COR-L47 (cell line): ENCODE data around the gene SETBP1.

Experiments
- DNase-seq: peaks from one replicate; lab custom pipeline; 2025; lab: John Stamatoyannopoulos, UW

The SETBP1 gene

GRCh38 chr18:44679056-44679913 is 1.4 kb upstream of the SETBP1 start:
- DNase-seq = peak; percentile 94

DNA sequence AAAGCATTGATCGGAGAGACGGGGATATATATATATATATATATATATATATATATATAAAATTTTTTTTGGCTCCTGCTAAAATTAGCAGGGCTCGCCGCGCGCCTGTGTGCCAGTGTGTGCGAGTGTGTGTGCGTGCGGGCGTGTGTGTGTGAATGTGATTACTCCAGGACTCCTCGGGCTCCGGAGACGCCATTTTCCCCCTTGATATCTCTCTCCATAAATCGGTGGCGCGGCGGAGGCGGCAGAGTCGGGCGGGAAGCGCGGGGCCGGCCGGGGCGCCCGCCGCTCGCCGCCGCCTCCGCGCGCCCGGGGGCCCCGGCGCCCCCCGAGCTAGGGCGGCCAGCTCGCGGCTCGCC is 795 bp upstream of the SETBP1 start:
- peak; percentile 78 for DNase-seq

- peak; percentile 35 for DNase-seq
These were observed 635 bp downstream of the SETBP1 start for GRCh38 chr18:44681076-44681970.

- no peak for DNase-seq
These were observed 1.6 kb downstream of the SETBP1 start for GRCh38 chr18:44682201-44682870.

GRCh38 chr18:44682871-44683221 is 2.2 kb downstream of the SETBP1 start:
- peak; percentile 63 for DNase-seq

DNA sequence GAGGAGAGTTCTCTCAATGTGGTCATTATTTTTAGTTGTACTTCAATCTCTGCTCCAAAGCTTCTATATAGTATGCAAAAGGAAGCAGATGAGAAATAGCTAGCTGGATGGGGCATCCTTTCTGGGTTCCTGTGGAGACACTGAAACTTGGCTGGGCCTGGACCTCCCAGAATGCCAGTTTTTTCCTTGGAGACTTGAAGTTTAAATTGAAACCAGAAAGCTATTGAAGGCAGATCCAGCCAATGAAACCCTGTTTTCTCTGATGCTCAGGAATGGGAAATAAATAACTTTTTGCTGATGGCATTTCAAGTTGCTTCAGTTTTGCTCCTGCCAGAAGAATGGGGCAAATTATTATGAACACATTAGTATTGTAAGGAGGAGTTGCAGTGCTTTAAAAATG is 2.9 kb downstream of the SETBP1 start:
- no peak for DNase-seq

DNA sequence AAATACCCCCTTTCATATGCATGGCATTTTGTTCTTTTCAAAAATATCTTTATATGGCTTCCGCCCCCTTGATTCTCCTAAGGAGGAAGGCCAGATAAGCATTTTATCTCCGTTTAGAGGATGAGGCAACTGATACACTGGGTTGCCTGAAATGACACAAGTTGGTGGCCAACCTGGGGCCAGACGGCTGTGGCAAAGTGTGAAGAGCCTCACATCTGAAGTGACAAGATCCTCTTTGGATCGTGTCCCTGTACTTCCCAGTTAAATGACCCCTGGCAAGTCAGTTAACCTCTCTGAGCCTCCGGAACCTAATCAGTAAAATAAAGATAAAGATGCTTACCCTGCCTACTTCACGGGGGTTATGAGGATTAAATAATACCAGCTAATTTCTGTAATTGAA is 4.6 kb downstream of the SETBP1 start:
- no peak for DNase-seq

DNA sequence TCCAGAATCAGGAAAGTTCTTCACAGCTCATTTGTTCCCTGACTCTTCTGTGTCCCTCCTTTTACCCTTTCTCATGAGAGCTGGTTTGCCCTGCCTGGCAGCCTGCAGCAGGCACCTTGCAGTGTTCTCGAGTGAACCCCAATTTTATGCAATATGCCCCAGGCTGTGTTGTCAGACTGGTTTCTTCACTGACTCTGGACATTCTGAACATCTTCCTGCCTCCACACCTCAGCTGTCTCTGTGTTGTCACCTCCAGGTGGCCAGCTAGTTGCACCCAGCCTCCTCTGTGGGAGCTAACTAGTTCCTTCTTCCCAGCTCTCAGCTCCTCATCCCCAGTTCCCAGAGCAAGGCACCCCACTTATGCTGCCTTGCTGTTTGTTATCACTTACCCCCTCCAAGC is 5.5 kb downstream of the SETBP1 start:
- DNase-seq = no peak

GRCh38 chr18:44687421-44687820 is 6.7 kb downstream of the SETBP1 start:
- DNase-seq = no peak

DNA sequence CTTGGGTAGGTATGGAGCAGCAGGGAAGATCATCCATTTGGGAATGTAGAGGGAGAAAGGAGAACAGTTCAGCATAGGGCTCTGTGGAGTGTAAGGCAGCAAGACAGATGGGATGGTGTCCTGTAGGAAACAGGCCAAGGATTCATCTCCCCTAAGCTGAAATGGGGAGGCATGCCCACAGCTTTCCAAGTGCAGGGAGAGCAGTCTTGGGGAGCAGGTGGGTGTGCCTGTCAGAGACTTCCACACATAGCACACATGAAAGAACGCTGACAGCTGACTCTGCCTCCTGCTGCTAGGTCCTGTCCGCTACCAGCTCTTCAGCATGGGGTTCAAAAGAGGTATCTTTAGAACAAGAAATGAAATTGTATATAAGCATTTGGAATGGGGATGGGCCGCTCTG is 9.0 kb downstream of the SETBP1 start:
- no peak for DNase-seq

- no peak for DNase-seq
These were observed 10.6 kb downstream of the SETBP1 start for GRCh38 chr18:44691148-44691925.

DNA sequence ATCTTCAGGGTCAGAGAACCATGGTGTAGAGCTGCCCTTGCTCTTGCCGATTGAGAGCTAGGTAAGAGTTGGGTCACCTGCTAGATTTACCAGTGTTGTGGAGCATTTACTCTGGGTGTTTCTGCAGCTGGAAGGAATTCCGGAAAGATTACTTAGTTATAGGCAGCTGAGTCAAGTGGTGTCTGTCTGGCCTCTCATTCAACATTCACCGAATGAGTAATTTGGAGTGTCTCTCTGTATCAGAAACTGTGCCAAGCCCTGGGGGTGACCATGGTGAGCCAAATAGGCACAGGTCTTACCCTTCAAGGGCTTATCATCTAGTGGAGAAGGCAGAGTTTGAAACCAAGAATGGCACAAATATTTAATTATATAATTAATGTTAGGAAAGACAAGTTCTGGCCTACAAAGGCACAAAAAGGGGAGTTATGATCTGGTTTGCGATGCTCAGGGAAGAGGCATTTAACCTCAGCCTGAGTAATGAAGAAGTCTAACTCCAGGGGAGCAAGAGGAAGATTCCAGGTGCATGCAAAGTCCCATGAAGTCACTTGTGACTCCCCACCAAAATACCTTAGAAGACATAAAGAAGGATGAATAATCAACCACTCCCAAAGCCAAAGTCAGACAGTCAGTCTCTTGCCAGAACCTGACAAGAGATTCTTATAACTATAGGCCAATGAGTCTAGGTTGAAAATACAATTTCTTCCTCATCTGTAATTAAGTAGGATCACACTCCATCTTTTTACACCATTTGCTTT is 12.5 kb downstream of the SETBP1 start:
- DNase-seq = no peak

DNA sequence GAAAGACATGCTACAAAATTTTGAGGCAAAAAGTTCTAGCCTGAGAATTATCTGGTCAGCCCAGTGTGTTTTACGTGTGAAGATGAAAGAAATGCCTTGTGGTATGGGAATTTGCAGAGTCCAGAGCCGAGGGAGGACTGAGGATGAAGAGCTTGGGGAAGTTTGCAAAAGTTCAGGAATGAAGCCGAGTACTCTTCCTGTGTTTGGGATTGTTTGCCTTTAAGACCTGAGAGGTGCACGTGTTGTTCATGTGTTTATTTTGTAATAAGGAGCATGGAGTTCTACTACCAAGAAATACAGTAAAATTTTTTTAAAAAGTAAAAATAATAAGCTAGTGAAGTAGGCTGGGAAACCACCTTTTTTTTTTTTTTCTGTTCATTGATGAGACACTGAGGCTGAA is 14.8 kb downstream of the SETBP1 start:
- no peak for DNase-seq

- no peak for DNase-seq
These were observed 16.2 kb downstream of the SETBP1 start for GRCh38 chr18:44696892-44697291.

GRCh38 chr18:44697315-44697714 is 16.6 kb downstream of the SETBP1 start:
- no peak for DNase-seq

DNA sequence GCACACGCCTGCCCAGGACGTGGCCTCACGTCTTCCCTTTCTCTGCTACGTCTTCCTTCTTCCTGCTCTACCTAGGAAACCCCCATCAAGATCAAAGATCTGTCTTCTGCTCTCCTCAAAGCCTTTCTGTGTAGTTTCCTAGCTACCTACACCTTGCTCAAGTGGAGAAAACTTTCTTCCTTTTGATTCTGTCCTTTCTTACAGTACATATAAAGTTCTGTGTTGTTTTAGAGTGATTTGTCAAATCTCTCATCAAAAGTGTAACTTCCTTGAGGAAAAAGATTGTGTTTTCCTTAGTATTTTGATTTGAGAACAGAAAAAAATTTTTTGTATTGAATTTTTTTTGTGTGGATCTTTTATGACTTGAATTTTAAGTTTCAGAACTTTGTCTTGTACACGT is 17.8 kb downstream of the SETBP1 start:
- DNase-seq = no peak

GRCh38 chr18:44699572-44700261 is 19.0 kb downstream of the SETBP1 start:
- no peak for DNase-seq

DNA sequence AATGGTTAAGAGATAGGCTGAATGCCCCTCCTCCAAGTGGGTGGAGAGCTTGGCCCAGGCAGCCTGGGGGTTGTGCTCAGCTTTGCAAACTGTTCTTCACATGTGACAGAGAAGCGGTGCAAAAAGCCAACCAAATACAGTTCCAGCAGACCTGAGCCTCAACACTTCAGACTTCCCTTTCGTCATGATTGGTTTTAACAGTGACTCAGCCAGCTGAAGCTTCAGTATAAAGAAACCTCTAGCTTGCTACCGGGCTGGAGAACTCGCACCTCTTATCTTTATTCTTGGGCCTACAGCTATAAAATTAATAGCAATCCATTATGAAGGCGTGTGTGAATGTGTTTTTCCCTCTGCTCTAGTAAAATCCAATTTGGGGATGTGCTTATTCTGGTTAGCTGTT is 20.0 kb downstream of the SETBP1 start:
- no peak for DNase-seq

DNA sequence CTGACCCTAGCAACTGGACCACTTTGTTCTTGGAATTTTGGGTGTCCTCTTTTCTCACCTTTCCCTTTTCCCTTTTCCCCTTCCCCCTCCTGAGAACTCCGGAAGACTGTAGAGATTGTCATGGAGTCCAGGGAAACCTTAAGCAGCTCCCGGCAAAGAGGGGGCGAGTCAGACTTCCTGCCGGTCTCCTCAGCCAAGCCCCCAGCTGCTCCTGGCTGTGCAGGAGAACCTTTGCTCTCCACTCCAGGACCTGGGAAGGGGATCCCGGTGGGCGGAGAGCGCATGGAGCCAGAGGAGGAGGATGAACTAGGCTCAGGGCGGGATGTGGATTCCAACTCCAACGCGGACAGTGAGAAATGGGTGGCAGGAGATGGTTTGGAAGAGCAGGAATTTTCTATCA is 20.5 kb downstream of the SETBP1 start:
- DNase-seq = no peak

- DNase-seq = no peak
These were observed 21.9 kb downstream of the SETBP1 start for GRCh38 chr18:44702594-44702993.
